ENCODE measurements around the gene CRCP. TPM values are rescaled to one million over a fixed set of nuclear protein-coding genes. Genes with fewer than 3 reads are reported as not detected.

The CRCP gene
- total and polyA plus RNA-seq, 2 of the 13 experiments (the other 11 are each of a cell fraction or from before 2014, with no cell fraction given), result 22.7 to 31.0 TPM

GRCh38 chr7:66076462-66077329 lies 38.0 kb upstream of the CRCP start (continued):
- TF ChIP-seq RNF2 (conservative IDR thresholded peaks at IDR 0.05; ENCODE audit: low read depth) (no peak), NCOR1 (IDR thresholded peaks at IDR 0.05; ENCODE audit: borderline replicate concordance, low read length) (peak; percentile 67; the same call in 1 of the 2 replicates), ZNF124 (CRISPR knock-in tag; IDR thresholded peaks at IDR 0.05) (no peak), HIVEP1 (CRISPR knock-in tag; IDR thresholded peaks at IDR 0.05) (0 out of 2 replicates have a peak, but pooled peaks have one; percentile 25), ZNF230 (CRISPR knock-in tag; IDR thresholded peaks at IDR 0.05) (no peak), FOXP1 (IDR thresholded peaks at IDR 0.05) (no peak), FOXP1 (CRISPR knock-in tag; IDR thresholded peaks at IDR 0.05) (peak; percentile 31; the same call in 1 of the 2 replicates), CCDC6 (CRISPR knock-in tag; IDR thresholded peaks at IDR 0.05) (no peak), ELK4 (CRISPR knock-in tag; IDR thresholded peaks at IDR 0.05; ENCODE audit: borderline replicate concordance) (no peak), SIX4 (CRISPR knock-in tag; IDR thresholded peaks at IDR 0.05) (no peak), MLLT10 (CRISPR knock-in tag; IDR thresholded peaks at IDR 0.05) (no peak), GTF3A (CRISPR knock-in tag; conservative IDR thresholded peaks at IDR 0.05) (no peak), KDM5B (CRISPR knock-in tag; IDR thresholded peaks at IDR 0.05; ENCODE audit: borderline replicate concordance) (no peak), ZNF333 (CRISPR knock-in tag; IDR thresholded peaks at IDR 0.05; ENCODE audit: borderline replicate concordance) (no peak), ZFP41 (CRISPR knock-in tag; IDR thresholded peaks at IDR 0.05; ENCODE audit: borderline replicate concordance) (no peak), ZNF274 (CRISPR knock-in tag; IDR thresholded peaks at IDR 0.05) (no peak), JUNB (CRISPR knock-in tag; IDR thresholded peaks at IDR 0.05; ENCODE audit: borderline replicate concordance) (no peak), MEF2D (CRISPR knock-in tag; IDR thresholded peaks at IDR 0.05) (no peak)
- TF ChIP-seq, protein P1, sequence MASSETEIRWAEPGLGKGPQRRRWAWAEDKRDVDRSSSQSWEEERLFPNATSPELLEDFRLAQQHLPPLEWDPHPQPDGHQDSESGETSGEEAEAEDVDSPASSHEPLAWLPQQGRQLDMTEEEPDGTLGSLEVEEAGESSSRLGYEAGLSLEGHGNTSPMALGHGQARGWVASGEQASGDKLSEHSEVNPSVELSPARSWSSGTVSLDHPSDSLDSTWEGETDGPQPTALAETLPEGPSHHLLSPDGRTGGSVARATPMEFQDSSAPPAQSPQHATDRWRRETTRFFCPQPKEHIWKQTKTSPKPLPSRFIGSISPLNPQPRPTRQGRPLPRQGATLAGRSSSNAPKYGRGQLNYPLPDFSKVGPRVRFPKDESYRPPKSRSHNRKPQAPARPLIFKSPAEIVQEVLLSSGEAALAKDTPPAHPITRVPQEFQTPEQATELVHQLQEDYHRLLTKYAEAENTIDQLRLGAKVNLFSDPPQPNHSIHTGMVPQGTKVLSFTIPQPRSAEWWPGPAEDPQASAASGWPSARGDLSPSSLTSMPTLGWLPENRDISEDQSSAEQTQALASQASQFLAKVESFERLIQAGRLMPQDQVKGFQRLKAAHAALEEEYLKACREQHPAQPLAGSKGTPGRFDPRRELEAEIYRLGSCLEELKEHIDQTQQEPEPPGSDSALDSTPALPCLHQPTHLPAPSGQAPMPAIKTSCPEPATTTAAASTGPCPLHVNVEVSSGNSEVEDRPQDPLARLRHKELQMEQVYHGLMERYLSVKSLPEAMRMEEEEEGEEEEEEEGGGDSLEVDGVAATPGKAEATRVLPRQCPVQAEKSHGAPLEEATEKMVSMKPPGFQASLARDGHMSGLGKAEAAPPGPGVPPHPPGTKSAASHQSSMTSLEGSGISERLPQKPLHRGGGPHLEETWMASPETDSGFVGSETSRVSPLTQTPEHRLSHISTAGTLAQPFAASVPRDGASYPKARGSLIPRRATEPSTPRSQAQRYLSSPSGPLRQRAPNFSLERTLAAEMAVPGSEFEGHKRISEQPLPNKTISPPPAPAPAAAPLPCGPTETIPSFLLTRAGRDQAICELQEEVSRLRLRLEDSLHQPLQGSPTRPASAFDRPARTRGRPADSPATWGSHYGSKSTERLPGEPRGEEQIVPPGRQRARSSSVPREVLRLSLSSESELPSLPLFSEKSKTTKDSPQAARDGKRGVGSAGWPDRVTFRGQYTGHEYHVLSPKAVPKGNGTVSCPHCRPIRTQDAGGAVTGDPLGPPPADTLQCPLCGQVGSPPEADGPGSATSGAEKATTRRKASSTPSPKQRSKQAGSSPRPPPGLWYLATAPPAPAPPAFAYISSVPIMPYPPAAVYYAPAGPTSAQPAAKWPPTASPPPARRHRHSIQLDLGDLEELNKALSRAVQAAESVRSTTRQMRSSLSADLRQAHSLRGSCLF (CRISPR knock-in tag; IDR thresholded peaks at IDR 0.05; ENCODE audit: borderline replicate concordance), result no peak
- TF ChIP-seq, protein P2, sequence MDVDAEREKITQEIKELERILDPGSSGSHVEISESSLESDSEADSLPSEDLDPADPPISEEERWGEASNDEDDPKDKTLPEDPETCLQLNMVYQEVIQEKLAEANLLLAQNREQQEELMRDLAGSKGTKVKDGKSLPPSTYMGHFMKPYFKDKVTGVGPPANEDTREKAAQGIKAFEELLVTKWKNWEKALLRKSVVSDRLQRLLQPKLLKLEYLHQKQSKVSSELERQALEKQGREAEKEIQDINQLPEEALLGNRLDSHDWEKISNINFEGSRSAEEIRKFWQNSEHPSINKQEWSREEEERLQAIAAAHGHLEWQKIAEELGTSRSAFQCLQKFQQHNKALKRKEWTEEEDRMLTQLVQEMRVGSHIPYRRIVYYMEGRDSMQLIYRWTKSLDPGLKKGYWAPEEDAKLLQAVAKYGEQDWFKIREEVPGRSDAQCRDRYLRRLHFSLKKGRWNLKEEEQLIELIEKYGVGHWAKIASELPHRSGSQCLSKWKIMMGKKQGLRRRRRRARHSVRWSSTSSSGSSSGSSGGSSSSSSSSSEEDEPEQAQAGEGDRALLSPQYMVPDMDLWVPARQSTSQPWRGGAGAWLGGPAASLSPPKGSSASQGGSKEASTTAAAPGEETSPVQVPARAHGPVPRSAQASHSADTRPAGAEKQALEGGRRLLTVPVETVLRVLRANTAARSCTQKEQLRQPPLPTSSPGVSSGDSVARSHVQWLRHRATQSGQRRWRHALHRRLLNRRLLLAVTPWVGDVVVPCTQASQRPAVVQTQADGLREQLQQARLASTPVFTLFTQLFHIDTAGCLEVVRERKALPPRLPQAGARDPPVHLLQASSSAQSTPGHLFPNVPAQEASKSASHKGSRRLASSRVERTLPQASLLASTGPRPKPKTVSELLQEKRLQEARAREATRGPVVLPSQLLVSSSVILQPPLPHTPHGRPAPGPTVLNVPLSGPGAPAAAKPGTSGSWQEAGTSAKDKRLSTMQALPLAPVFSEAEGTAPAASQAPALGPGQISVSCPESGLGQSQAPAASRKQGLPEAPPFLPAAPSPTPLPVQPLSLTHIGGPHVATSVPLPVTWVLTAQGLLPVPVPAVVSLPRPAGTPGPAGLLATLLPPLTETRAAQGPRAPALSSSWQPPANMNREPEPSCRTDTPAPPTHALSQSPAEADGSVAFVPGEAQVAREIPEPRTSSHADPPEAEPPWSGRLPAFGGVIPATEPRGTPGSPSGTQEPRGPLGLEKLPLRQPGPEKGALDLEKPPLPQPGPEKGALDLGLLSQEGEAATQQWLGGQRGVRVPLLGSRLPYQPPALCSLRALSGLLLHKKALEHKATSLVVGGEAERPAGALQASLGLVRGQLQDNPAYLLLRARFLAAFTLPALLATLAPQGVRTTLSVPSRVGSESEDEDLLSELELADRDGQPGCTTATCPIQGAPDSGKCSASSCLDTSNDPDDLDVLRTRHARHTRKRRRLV (CRISPR knock-in tag; IDR thresholded peaks at IDR 0.05), result no peak

Data from HepG2 (cell line).